HepG2 (cell line): ENCODE measurements around the gene RAB5A. TPM values are rescaled to one million over a fixed set of nuclear protein-coding genes. Genes with fewer than 3 reads are reported as not detected.

Experiments used
- FOXJ3 ChIP-seq: sonication (generic); formaldehyde crosslinking; IDR thresholded peaks from 2 replicates; pipeline ENCODE4 v1.4.0; 2020; ENCODE audit warnings: missing genetic modification reagents, mild to moderate bottlenecking, borderline replicate concordance
- GATAD1 ChIP-seq: IDR thresholded peaks from 2 replicates; pipeline ENCODE4 v1.6.1; 2016; ENCODE audit warnings: missing genetic modification reagents, missing compliant biosample characterization
- HIVEP1 ChIP-seq: sonication (generic); formaldehyde crosslinking; IDR thresholded peaks from 2 replicates; pipeline ENCODE4 v1.4.0; 2020; ENCODE audit warnings: mild to moderate bottlenecking, missing genetic modification reagents
- HOXD1 ChIP-seq: sonication (generic); formaldehyde crosslinking; IDR thresholded peaks from 2 replicates; pipeline ENCODE4 v1.5.0; 2020; ENCODE audit warnings: missing genetic modification reagents
- MEF2D ChIP-seq: sonication (generic); formaldehyde crosslinking; IDR thresholded peaks from 2 replicates; pipeline ENCODE4 v1.5.1; 2020; ENCODE audit warnings: mild to moderate bottlenecking, missing genetic modification reagents
- PHB2 ChIP-seq: fragments of 450-650 bp; IDR thresholded peaks from 2 replicates; pipeline ENCODE4 v1.6.1; 2018; ENCODE audit not compliant: partially characterized antibody
- ZFX ChIP-seq: sonication (generic); formaldehyde crosslinking; IDR thresholded peaks from 2 replicates; pipeline ENCODE4 v1.4.0; 2020; ENCODE audit warnings: mild to moderate bottlenecking, low read depth, missing genetic modification reagents, moderate library complexity
- ZNF24 ChIP-seq: fragments of 450-650 bp; IDR thresholded peaks from 2 replicates; pipeline ENCODE4 v1.6.1; 2017; ENCODE audit warnings: antibody characterized with exemption, mild to moderate bottlenecking
- ZNF274 ChIP-seq: sonication (generic); formaldehyde crosslinking; IDR thresholded peaks from 2 replicates; pipeline ENCODE4 v1.5.1; 2020; ENCODE audit warnings: mild to moderate bottlenecking, missing genetic modification reagents
- ZNF383 ChIP-seq: sonication (generic); formaldehyde crosslinking; IDR thresholded peaks from 2 replicates; pipeline ENCODE4 v1.4.0; 2020; ENCODE audit warnings: missing genetic modification reagents, mild to moderate bottlenecking, borderline replicate concordance
- ZNF687 ChIP-seq: sonication (generic); formaldehyde crosslinking; IDR thresholded peaks from 2 replicates; pipeline ENCODE4 v1.5.1; 2020; ENCODE audit warnings: mild to moderate bottlenecking, missing genetic modification reagents, moderate library complexity
- ZNF75D ChIP-seq: sonication (generic); formaldehyde crosslinking; IDR thresholded peaks from 2 replicates; pipeline ENCODE4 v1.8.1; 2023; ENCODE audit warnings: missing genetic modification reagents, mild to moderate bottlenecking, borderline replicate concordance
- polyA plus RNA-seq, 8 experiments: library from polyadenylated mRNA; depleted of rRNA in 3 of 8; stranded (reverse) in 7 of 8; unstranded in 1 of 8; fragments of >200 nt; fragmentation: Illumina TruSeq in 4 of 8; extraction: Trizol in 4 of 8; gene quantifications; 2 replicates each; pipeline versions ENCODE4 v1.2.1 to v1.2.3, GENCODE V29; 2011 to 2016; ENCODE audit warnings: low read depth in 4 of 8, missing spikeins in 1 of 8, mixed read lengths in 1 of 8; ENCODE audit not compliant: insufficient read depth in 1 of 8
- total RNA-seq, 5 experiments: library from RNA; depleted of rRNA; stranded (reverse); fragments of >200 nt; fragmentation: Illumina TruSeq; extraction: Trizol; gene quantifications; 2 replicates each; pipeline ENCODE4 v1.2.3, GENCODE V29; 2016; ENCODE audit warnings: low read depth in 1 of 5
- TF ChIP-seq, protein P1 (sequence below), 2 experiments: fragments of 450-650 bp in 1 of 2; sonication (generic) in 1 of 2; formaldehyde crosslinking in 1 of 2; IDR thresholded peaks; 2 replicates each; pipeline versions ENCODE4 v1.6.1 to v1.8.0; 2016 to 2022; ENCODE audit warnings: antibody characterized with exemption in 1 of 2, mild to moderate bottlenecking in 1 of 2, missing genetic modification reagents in 1 of 2
- TF ChIP-seq, protein P2 (sequence below): IDR thresholded peaks from 2 replicates; pipeline ENCODE4 v1.6.1; 2016; ENCODE audit warnings: mild to moderate bottlenecking, missing biosample characterization, missing genetic modification reagents

RAB5A gene
- total and polyA plus RNA-seq, 2 of the 13 experiments (the other 11 are each of a cell fraction or from before 2014, with no cell fraction given): 16.0 to 27.1 TPM

DNA sequence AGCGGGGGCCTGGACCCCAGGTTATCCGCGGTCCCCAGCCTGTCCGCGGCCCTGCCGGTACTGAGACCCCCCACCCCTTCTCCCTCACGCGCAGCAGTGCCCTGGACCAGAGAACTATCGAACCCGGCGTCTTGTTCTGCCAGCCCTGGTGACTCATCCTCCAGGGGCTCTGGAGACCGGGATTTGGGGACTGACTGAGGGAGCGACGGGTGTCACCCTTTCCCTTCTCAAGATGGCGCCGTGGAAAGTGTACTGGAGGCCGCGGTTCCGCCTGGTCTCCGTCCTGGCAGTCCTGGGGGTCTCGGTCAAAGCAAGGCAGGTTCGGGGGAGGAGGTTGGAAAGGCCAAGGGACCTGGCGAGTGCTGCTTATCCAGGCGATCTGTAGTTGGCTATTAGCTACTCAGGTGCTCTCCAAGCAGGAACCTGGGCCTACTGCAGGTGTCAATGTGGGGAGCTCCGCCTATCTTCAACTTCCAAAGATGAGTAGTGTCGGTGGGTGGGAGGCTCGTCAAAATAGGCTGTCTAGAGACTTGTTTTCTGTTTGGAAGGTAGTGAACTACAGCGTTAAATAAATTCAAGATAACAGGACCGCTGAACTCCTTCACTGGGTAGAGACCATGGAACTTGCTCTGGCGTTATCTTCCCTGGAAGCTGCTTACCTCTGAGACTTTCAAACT lies 790 bp downstream of the RAB5A start (continued):
- TF ChIP-seq FOXJ3 (CRISPR knock-in tag): no peak
- no peak for TF ChIP-seq PHB2
- peak; percentile 92 for TF ChIP-seq ZFX (CRISPR knock-in tag)
- TF ChIP-seq ZNF75D (CRISPR knock-in tag): 0 out of 2 replicates have a peak, but pooled peaks have one; percentile 21
- TF ChIP-seq HIVEP1 (CRISPR knock-in tag): 0 out of 2 replicates have a peak, but pooled peaks have one; percentile 24
- TF ChIP-seq, protein P1, sequence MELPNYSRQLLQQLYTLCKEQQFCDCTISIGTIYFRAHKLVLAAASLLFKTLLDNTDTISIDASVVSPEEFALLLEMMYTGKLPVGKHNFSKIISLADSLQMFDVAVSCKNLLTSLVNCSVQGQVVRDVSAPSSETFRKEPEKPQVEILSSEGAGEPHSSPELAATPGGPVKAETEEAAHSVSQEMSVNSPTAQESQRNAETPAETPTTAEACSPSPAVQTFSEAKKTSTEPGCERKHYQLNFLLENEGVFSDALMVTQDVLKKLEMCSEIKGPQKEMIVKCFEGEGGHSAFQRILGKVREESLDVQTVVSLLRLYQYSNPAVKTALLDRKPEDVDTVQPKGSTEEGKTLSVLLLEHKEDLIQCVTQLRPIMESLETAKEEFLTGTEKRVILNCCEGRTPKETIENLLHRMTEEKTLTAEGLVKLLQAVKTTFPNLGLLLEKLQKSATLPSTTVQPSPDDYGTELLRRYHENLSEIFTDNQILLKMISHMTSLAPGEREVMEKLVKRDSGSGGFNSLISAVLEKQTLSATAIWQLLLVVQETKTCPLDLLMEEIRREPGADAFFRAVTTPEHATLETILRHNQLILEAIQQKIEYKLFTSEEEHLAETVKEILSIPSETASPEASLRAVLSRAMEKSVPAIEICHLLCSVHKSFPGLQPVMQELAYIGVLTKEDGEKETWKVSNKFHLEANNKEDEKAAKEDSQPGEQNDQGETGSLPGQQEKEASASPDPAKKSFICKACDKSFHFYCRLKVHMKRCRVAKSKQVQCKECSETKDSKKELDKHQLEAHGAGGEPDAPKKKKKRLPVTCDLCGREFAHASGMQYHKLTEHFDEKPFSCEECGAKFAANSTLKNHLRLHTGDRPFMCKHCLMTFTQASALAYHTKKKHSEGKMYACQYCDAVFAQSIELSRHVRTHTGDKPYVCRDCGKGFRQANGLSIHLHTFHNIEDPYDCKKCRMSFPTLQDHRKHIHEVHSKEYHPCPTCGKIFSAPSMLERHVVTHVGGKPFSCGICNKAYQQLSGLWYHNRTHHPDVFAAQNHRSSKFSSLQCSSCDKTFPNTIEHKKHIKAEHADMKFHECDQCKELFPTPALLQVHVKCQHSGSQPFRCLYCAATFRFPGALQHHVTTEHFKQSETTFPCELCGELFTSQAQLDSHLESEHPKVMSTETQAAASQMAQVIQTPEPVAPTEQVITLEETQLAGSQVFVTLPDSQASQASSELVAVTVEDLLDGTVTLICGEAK (IDR thresholded peaks at IDR 0.05): no peak
- TF ChIP-seq, protein P1 (CRISPR knock-in tag; IDR thresholded peaks at IDR 0.05): peak; percentile 71
- peak; percentile 35; the same call in 1 of the 2 replicates for TF ChIP-seq GATAD1
- TF ChIP-seq ZNF383 (CRISPR knock-in tag): peak; percentile 65; the same call in 1 of the 2 replicates
- peak; percentile 56 for TF ChIP-seq ZNF687 (CRISPR knock-in tag)
- 0 out of 2 replicates have a peak, but pooled peaks have one; percentile 19 for TF ChIP-seq HOXD1
- TF ChIP-seq MEF2D: 0 out of 2 replicates have a peak, but pooled peaks have one; percentile 23
- no peak for TF ChIP-seq ZNF24
- TF ChIP-seq, protein P2, sequence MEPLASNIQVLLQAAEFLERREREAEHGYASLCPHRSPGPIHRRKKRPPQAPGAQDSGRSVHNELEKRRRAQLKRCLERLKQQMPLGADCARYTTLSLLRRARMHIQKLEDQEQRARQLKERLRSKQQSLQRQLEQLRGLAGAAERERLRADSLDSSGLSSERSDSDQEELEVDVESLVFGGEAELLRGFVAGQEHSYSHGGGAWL: peak; percentile 66; the same call in 1 of the 2 replicates
- peak; percentile 40; the same call in 1 of the 2 replicates for TF ChIP-seq ZNF274 (CRISPR knock-in tag)
